Activated CD4-positive, alpha-beta T cell treated with anti-CD3 and anti-CD28 coated beads, Interleukin-2, amount 10 ng/mL, durations not matched to agents 7 days and 5 days (primary cell): ENCODE measurements around the gene LGALS9C. TPM values are rescaled to one million over a fixed set of nuclear protein-coding genes. Genes with fewer than 3 reads are reported as not detected.
"Not testable (repeated sequence)": the region's sequence is repeated elsewhere in the genome, so short reads cannot be mapped to it uniquely, and the experiment has no call there.

ENCODE experiments used
- CTCF ChIA-PET: fragments of 350-600 bp; sonication (Branson Sonifier 250); formaldehyde crosslinking; loops from one replicate; lab custom pipeline; 2021; ENCODE audit warnings: antibody characterized with exemption; lab: Charles Lee
- POLR2A ChIA-PET: fragments of 350-600 bp; sonication (Branson Sonifier 250); formaldehyde crosslinking; loops from one replicate; lab custom pipeline; 2021; ENCODE audit warnings: antibody characterized with exemption; lab: Charles Lee
- DNase-seq: peaks from one replicate; pipeline ENCODE4 v3.0.0-alpha.2; 2020
- H3K27ac Mint-ChIP-seq: one replicate; pipeline ENCODE4 v1.8.0; 2021; ENCODE audit warnings: mild to moderate bottlenecking, moderate library complexity, mixed read lengths
- H3K27me3 Mint-ChIP-seq: one replicate; pipeline ENCODE4 v1.8.0; 2021; ENCODE audit warnings: mixed read lengths
- H3K36me3 Mint-ChIP-seq: one replicate; pipeline ENCODE4 v1.8.0; 2021; ENCODE audit warnings: low read depth, mixed read lengths
- H3K4me1 Mint-ChIP-seq: one replicate; pipeline ENCODE4 v1.8.0; 2021; ENCODE audit warnings: mixed read lengths
- H3K4me3 Mint-ChIP-seq: one replicate; pipeline ENCODE4 v1.8.0; 2021; ENCODE audit warnings: mild to moderate bottlenecking, moderate library complexity, mixed read lengths
- H3K9me3 Mint-ChIP-seq: one replicate; pipeline ENCODE4 v1.8.0; 2021; ENCODE audit warnings: mixed read lengths
- total RNA-seq, 2 experiments: library from RNA; stranded (reverse); gene quantifications; one replicate each; pipeline ENCODE4 v1.2.3, GENCODE V29; 2021

The LGALS9C gene
- total RNA-seq, 2 experiments from 2014 or later, result 0.73 to 0.74 TPM

- H3K27ac Mint-ChIP-seq, H3K4me3 Mint-ChIP-seq, H3K27me3 Mint-ChIP-seq, H3K36me3 Mint-ChIP-seq, H3K4me1 Mint-ChIP-seq, H3K9me3 Mint-ChIP-seq, POLR2A ChIA-PET, CTCF ChIA-PET, DNase-seq: not testable (repeated sequence)
Observed at GRCh38 chr17:18526168-18526800, 49.7 kb downstream of the LGALS9C start.

- H3K9me3 Mint-ChIP-seq, CTCF ChIA-PET, H3K36me3 Mint-ChIP-seq: not testable (repeated sequence)
Observed at GRCh38 chr17:18527354-18527753, 50.8 kb downstream of the LGALS9C start.

DNA sequence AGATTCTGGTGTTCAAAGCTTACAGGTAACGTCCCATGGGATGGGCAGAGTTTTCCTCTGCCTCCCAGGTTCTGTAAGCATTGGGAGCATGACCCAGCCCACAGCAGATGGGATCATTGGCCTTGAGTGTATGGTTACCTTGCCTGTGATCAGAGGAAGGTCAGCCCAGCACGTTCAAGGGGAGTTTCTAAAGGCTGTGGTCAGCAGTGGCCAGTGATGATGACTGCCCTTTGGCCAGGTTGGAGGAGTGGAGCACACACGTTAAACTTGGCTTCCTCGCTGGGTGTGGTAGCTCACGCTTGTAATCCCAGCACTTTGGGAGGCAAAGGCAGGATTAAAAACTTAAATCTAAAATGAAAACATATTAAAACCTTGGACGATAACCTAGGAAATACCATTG lies 51.8 kb downstream of the LGALS9C start:
- H3K27ac Mint-ChIP-seq, H3K4me1 Mint-ChIP-seq, POLR2A ChIA-PET, CTCF ChIA-PET, H3K9me3 Mint-ChIP-seq, H3K36me3 Mint-ChIP-seq, H3K4me3 Mint-ChIP-seq, DNase-seq, H3K27me3 Mint-ChIP-seq: not testable (repeated sequence)

More at GRCh38 chr17:18527354-18527753, 50.8 kb downstream of the LGALS9C start:
- DNase-seq, H3K4me3 Mint-ChIP-seq, H3K27me3 Mint-ChIP-seq, H3K27ac Mint-ChIP-seq, H3K4me1 Mint-ChIP-seq, POLR2A ChIA-PET: not testable (repeated sequence)

DNA sequence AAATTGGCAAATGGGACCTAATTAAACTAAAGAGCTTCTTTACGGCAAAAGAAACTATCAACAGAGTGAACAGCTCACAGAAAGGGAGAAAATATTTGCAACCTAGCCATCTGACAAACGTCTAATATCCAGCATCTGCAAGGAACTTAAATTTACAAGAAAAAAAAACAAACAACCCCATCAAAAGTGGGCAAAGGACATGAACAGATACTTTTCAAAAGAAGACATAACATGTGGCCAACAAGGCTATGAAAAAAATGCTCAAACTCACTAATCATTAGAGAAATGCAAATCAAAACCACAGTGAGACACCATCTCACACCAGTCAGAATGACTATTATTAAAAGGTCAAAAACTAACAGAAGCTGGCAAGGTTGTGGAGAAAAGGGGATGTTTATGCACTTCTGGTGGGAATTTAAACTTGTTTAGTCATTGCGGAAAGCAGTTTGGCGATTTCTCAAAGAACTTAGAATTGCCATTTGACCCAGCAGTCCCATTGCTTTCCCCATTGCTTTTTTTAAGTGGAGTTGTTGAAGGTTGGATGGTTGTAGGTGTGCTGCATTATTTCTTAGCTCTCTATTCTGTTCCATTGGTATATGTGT lies 52.4 kb downstream of the LGALS9C start:
- H3K27me3 Mint-ChIP-seq, H3K4me1 Mint-ChIP-seq, DNase-seq, H3K4me3 Mint-ChIP-seq, H3K27ac Mint-ChIP-seq, H3K36me3 Mint-ChIP-seq, POLR2A ChIA-PET, H3K9me3 Mint-ChIP-seq, CTCF ChIA-PET: not testable (repeated sequence)

DNA sequence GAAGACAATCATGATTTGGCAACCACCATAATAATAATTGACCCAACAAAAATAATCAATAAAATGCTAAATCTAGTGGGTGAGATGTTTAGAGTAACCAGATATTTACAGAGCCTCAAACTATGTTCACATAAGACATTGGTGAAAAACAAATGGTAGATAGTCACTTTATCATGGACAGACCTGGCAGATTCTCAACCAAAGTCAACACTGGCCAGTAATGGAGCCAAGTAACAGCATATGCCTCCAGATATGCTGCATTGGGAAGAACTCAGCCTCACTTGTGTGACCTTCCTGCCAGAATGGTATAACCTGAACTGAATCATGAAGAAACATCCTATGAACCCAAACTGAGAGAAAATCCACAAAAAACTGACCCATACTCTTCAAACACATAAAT lies 53.8 kb downstream of the LGALS9C start:
- DNase-seq, POLR2A ChIA-PET, H3K4me3 Mint-ChIP-seq, H3K36me3 Mint-ChIP-seq, H3K27ac Mint-ChIP-seq, H3K4me1 Mint-ChIP-seq, H3K27me3 Mint-ChIP-seq, CTCF ChIA-PET, H3K9me3 Mint-ChIP-seq: not testable (repeated sequence)

- H3K27me3 Mint-ChIP-seq, H3K36me3 Mint-ChIP-seq, H3K9me3 Mint-ChIP-seq, CTCF ChIA-PET, DNase-seq, H3K4me1 Mint-ChIP-seq, POLR2A ChIA-PET, H3K27ac Mint-ChIP-seq, H3K4me3 Mint-ChIP-seq: not testable (repeated sequence)
Observed at GRCh38 chr17:18542234-18542633, 65.6 kb downstream of the LGALS9C start.

GRCh38 chr17:18542907-18543306 lies 66.3 kb downstream of the LGALS9C start:
- CTCF ChIA-PET, H3K4me1 Mint-ChIP-seq, H3K4me3 Mint-ChIP-seq, H3K36me3 Mint-ChIP-seq, H3K9me3 Mint-ChIP-seq, POLR2A ChIA-PET, H3K27ac Mint-ChIP-seq, H3K27me3 Mint-ChIP-seq, DNase-seq: not testable (repeated sequence)

Other genes with a start within 250 kb of the LGALS9C start
- 100 to 1,000 TPM; 323 to 328 TPM for gene FLII, start 218.1 kb upstream of the LGALS9C start, total RNA-seq
- 1 to 10 TPM; 6.8 to 8.5 TPM for gene MIEF2, start 216.1 kb upstream of the LGALS9C start, total RNA-seq
- gene TOP3A, start 161.8 kb upstream of the LGALS9C start, total RNA-seq, result 10 to 100 TPM; 57.6 to 62.8 TPM
- 10 to 100 TPM; 25.0 to 25.8 TPM for gene SMCR8, start 161.5 kb upstream of the LGALS9C start, total RNA-seq
- gene SHMT1, start 113.2 kb upstream of the LGALS9C start, total RNA-seq, result 10 to 100 TPM; 49.9 to 51.8 TPM
- gene EVPLL, start 99.0 kb upstream of the LGALS9C start, total RNA-seq, result not detected
- gene TBC1D28, start 167.6 kb downstream of the LGALS9C start, total RNA-seq, result not detected
- 1 to 10 TPM; 3.1 to 3.2 TPM for gene FOXO3B, start 205.5 kb downstream of the LGALS9C start, total RNA-seq